ENCODE results near the gene SOX8.

The SOX8 gene

DNA sequence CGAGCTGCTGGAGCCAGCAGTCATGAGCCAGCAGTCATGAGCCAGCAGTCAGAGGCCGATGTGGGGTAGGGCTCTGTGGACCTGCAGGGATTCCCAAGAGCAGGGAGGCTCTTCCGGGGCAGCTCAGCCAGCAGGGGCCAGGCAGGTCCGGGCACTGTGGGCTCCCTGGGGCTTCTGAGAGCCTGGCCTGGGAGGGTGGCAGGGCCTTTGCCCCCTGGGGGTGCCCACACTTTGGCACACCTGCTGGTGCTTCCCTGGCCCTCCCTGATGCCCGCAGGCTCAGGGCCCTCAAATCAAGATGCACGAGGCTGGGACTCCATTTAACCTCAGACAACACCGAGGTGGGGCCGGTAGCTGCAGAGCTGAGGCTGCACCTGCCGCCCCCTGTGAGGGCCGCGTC, 18.1 kb downstream of the SOX8 start:
- Histone ChIP-seq H3K4me3 (ENCODE audit: low read depth in 1 of 2, low read length in 2 of 2) (no peak overlapping the region), H3K4me1 (ENCODE audit: control insufficient read depth in 1 of 2, insufficient read depth in 2 of 2, low read length in 2 of 2) (no peaks in the 10 kb centered on the region), H3K9me3 (ENCODE audit: control insufficient read depth in 1 of 2, low read length in 2 of 2) (peaks cover 11 to 17% of the 10 kb centered on the region in 2 donors), H3K27ac (ENCODE audit: low read length) (no peak overlapping the region), H3K27me3 (ENCODE audit: low read depth, low read length) (no peaks in the 10 kb centered on the region), H3K36me3 (ENCODE audit: control insufficient read depth in 1 of 2, insufficient read depth in 2 of 2, low read length in 2 of 2) (no peaks in the 10 kb centered on the region)

- no peaks in the 10 kb centered on the region for H3K4me1 ChIP-seq (ENCODE audit: control insufficient read depth in 1 of 2, insufficient read depth in 2 of 2, low read length in 2 of 2)
- H3K27me3 ChIP-seq (ENCODE audit: low read depth, low read length): no peaks in the 10 kb centered on the region
Observed at GRCh38 chr16:1000608-1001007, 19.0 kb downstream of the SOX8 start.

GRCh38 chr16:1001096-1001495, 19.5 kb downstream of the SOX8 start:
- no peak overlapping the region for H3K27ac ChIP-seq (ENCODE audit: low read length)
- peaks cover 0 to 3% of the 10 kb centered on the region in 2 donors for H3K9me3 ChIP-seq (ENCODE audit: control insufficient read depth in 1 of 2, low read length in 2 of 2)
- no peak overlapping the region for H3K4me3 ChIP-seq (ENCODE audit: low read depth in 1 of 2, low read length in 2 of 2)
- H3K27me3 ChIP-seq (ENCODE audit: low read depth, low read length): no peaks in the 10 kb centered on the region
- H3K4me1 ChIP-seq (ENCODE audit: control insufficient read depth in 1 of 2, insufficient read depth in 2 of 2, low read length in 2 of 2): no peaks in the 10 kb centered on the region
- H3K36me3 ChIP-seq (ENCODE audit: control insufficient read depth in 1 of 2, insufficient read depth in 2 of 2, low read length in 2 of 2): no peaks in the 10 kb centered on the region

More at GRCh38 chr16:1000608-1001007, 19.0 kb downstream of the SOX8 start:
- Histone ChIP-seq H3K9me3 (ENCODE audit: control insufficient read depth in 1 of 2, low read length in 2 of 2) (peaks cover 1 to 7% of the 10 kb centered on the region in 2 donors), H3K36me3 (ENCODE audit: control insufficient read depth in 1 of 2, insufficient read depth in 2 of 2, low read length in 2 of 2) (no peaks in the 10 kb centered on the region), H3K27ac (ENCODE audit: low read length) (no peak overlapping the region), H3K4me3 (ENCODE audit: low read depth in 1 of 2, low read length in 2 of 2) (no peak overlapping the region)

- H3K9me3 ChIP-seq (ENCODE audit: control insufficient read depth in 1 of 2, low read length in 2 of 2): peaks cover 0 to 3% of the 10 kb centered on the region in 2 donors
- no peak overlapping the region for H3K27ac ChIP-seq (ENCODE audit: low read length)
- no peaks in the 10 kb centered on the region for H3K4me1 ChIP-seq (ENCODE audit: control insufficient read depth in 1 of 2, insufficient read depth in 2 of 2, low read length in 2 of 2)
- no peaks in the 10 kb centered on the region for H3K36me3 ChIP-seq (ENCODE audit: control insufficient read depth in 1 of 2, insufficient read depth in 2 of 2, low read length in 2 of 2)
- no peaks in the 10 kb centered on the region for H3K27me3 ChIP-seq (ENCODE audit: low read depth, low read length)
- H3K4me3 ChIP-seq (ENCODE audit: low read depth in 1 of 2, low read length in 2 of 2): no peak overlapping the region
Observed at GRCh38 chr16:1002399-1003166, 21.0 kb downstream of the SOX8 start.

- H3K27ac ChIP-seq (ENCODE audit: low read length): no peak overlapping the region
- H3K36me3 ChIP-seq (ENCODE audit: control insufficient read depth in 1 of 2, insufficient read depth in 2 of 2, low read length in 2 of 2): no peaks in the 10 kb centered on the region
- peaks cover 0 to 3% of the 10 kb centered on the region in 2 donors for H3K9me3 ChIP-seq (ENCODE audit: control insufficient read depth in 1 of 2, low read length in 2 of 2)
- H3K4me3 ChIP-seq (ENCODE audit: low read depth in 1 of 2, low read length in 2 of 2): no peak overlapping the region
- H3K4me1 ChIP-seq (ENCODE audit: control insufficient read depth in 1 of 2, insufficient read depth in 2 of 2, low read length in 2 of 2): no peaks in the 10 kb centered on the region
- H3K27me3 ChIP-seq (ENCODE audit: low read depth, low read length): no peaks in the 10 kb centered on the region
Observed at GRCh38 chr16:1003391-1004347, 22.1 kb downstream of the SOX8 start.

DNA sequence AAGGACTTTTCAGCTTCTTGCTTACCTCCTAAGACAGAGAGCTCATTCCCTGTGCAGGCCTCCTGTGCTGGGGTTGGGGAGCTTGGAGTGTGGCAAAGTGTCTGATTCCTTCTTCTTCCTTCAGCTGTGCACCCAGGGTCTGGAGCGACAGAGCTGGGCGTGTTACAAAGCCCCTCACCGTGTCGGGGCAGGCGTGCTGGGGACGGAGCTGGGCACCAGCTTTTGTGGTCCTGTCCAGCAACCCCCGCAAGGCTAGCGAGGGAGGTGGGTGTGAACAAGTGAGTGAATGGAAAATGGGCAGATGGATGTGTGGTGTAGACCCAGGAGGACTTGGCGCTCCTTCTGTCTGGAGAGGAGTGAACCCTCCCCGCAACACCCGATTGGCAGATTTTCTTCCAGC, 23.7 kb downstream of the SOX8 start:
- H3K4me3 ChIP-seq (ENCODE audit: low read depth in 1 of 2, low read length in 2 of 2): no peak overlapping the region
- peaks cover 0 to 3% of the 10 kb centered on the region in 2 donors for H3K9me3 ChIP-seq (ENCODE audit: control insufficient read depth in 1 of 2, low read length in 2 of 2)
- H3K27ac ChIP-seq (ENCODE audit: low read length): no peak overlapping the region
- H3K4me1 ChIP-seq (ENCODE audit: control insufficient read depth in 1 of 2, insufficient read depth in 2 of 2, low read length in 2 of 2): no peaks in the 10 kb centered on the region
- H3K27me3 ChIP-seq (ENCODE audit: low read depth, low read length): no peaks in the 10 kb centered on the region
- H3K36me3 ChIP-seq (ENCODE audit: control insufficient read depth in 1 of 2, insufficient read depth in 2 of 2, low read length in 2 of 2): no peaks in the 10 kb centered on the region

- Histone ChIP-seq H3K9me3 (ENCODE audit: control insufficient read depth in 1 of 2, low read length in 2 of 2) (no peaks in the 10 kb centered on the region), H3K27ac (ENCODE audit: low read length) (no peak overlapping the region), H3K36me3 (ENCODE audit: control insufficient read depth in 1 of 2, insufficient read depth in 2 of 2, low read length in 2 of 2) (no peaks in the 10 kb centered on the region), H3K27me3 (ENCODE audit: low read depth, low read length) (no peaks in the 10 kb centered on the region), H3K4me3 (ENCODE audit: low read depth in 1 of 2, low read length in 2 of 2) (no peak overlapping the region), H3K4me1 (ENCODE audit: control insufficient read depth in 1 of 2, insufficient read depth in 2 of 2, low read length in 2 of 2) (no peaks in the 10 kb centered on the region)
Observed at GRCh38 chr16:1006781-1007180, 25.2 kb downstream of the SOX8 start.

DNA sequence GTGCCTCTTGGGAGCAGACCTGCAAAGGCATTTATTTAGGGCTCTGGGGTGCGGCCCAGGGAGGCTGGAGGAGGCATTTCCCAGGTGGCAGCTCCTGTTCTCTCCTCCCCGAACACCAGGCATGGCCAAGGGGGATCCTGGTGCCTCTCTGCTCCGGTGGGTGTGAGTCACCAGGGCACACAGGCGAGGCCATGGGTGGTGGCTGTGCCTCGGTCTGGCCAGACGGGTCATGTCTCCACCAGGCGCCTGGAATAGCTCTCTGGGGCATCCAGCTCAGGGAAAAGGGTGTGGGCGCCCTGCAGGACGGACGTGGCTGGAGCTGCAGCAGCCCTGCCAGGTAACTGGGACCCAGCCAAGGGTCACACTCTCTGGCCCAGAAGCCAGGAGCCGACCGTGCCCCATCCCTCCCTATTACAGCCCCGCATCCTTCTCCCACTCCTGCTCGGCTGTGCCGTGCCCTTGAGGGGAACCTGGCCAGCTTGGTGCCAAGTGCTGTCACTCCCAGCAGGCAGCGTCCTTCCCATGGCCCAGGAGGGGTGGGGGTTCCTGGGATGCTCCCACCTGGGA, 25.8 kb downstream of the SOX8 start:
- H3K27me3 ChIP-seq (ENCODE audit: low read depth, low read length): no peaks in the 10 kb centered on the region
- H3K4me3 ChIP-seq (ENCODE audit: low read depth in 1 of 2, low read length in 2 of 2): no peak overlapping the region
- no peaks in the 10 kb centered on the region for H3K9me3 ChIP-seq (ENCODE audit: control insufficient read depth in 1 of 2, low read length in 2 of 2)
- no peaks in the 10 kb centered on the region for H3K4me1 ChIP-seq (ENCODE audit: control insufficient read depth in 1 of 2, insufficient read depth in 2 of 2, low read length in 2 of 2)
- H3K36me3 ChIP-seq (ENCODE audit: control insufficient read depth in 1 of 2, insufficient read depth in 2 of 2, low read length in 2 of 2): no peaks in the 10 kb centered on the region
- H3K27ac ChIP-seq (ENCODE audit: low read length): no peak overlapping the region

GRCh38 chr16:1008085-1008484, 26.5 kb downstream of the SOX8 start:
- Histone ChIP-seq H3K36me3 (ENCODE audit: control insufficient read depth in 1 of 2, insufficient read depth in 2 of 2, low read length in 2 of 2) (no peaks in the 10 kb centered on the region), H3K4me1 (ENCODE audit: control insufficient read depth in 1 of 2, insufficient read depth in 2 of 2, low read length in 2 of 2) (no peaks in the 10 kb centered on the region), H3K27ac (ENCODE audit: low read length) (no peak overlapping the region), H3K4me3 (ENCODE audit: low read depth in 1 of 2, low read length in 2 of 2) (no peak overlapping the region), H3K27me3 (ENCODE audit: low read depth, low read length) (no peaks in the 10 kb centered on the region), H3K9me3 (ENCODE audit: control insufficient read depth in 1 of 2, low read length in 2 of 2) (no peaks in the 10 kb centered on the region)

DNA sequence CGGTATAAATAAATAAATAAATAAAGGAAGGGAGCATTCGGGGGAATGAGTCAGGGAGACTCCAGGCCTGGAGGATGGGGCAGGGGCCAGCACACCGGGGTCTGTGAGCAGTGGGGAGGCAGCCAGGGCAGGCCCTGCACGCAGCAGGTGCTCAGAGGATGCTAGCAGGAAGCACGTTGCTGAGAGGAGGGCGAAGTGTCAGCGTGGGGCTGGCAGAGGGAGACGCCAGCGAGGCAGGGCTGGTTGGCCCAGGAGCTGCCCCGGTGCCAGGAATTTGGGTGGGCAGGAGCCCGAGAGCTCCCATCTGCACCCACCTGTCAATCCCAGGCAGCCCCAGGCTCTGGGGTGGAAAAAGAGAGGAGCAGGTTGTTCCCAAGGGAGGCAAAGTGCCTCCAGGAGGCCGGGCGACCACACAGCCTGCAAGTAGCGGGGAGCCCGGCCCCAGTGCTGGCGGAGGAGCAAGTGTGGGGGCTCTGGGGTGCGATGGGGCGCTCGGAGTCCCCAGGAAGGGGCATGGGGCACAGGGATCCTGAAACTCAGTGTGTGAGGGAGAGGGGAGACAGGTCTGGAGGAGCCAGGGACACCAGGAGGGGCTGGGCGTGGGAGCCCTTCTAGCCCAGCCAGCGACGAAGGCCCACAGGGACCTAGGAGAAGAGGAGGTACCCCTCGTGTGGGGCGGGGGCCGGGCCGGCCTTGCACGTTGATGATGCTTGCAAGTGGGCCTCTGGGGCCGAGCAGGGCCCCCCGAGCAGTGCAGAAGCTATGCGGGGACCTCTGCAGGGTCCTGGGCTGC, 28.0 kb downstream of the SOX8 start:
- Histone ChIP-seq H3K4me1 (ENCODE audit: control insufficient read depth in 1 of 2, insufficient read depth in 2 of 2, low read length in 2 of 2) (no peaks in the 10 kb centered on the region), H3K27me3 (ENCODE audit: low read depth, low read length) (no peaks in the 10 kb centered on the region), H3K27ac (ENCODE audit: low read length) (no peak overlapping the region), H3K4me3 (ENCODE audit: low read depth in 1 of 2, low read length in 2 of 2) (no peak overlapping the region), H3K9me3 (ENCODE audit: control insufficient read depth in 1 of 2, low read length in 2 of 2) (no peaks in the 10 kb centered on the region), H3K36me3 (ENCODE audit: control insufficient read depth in 1 of 2, insufficient read depth in 2 of 2, low read length in 2 of 2) (no peaks in the 10 kb centered on the region)

All from muscle layer of duodenum (tissue), 2 donors.